ENCODE measurements around the gene TLR4. TPM values are rescaled to one million over a fixed set of nuclear protein-coding genes. Genes with fewer than 3 reads are reported as not detected.

TLR4 gene
- total and polyA plus RNA-seq, 2 experiments from 2014 or later = 0.06 to 0.17 TPM

DNA sequence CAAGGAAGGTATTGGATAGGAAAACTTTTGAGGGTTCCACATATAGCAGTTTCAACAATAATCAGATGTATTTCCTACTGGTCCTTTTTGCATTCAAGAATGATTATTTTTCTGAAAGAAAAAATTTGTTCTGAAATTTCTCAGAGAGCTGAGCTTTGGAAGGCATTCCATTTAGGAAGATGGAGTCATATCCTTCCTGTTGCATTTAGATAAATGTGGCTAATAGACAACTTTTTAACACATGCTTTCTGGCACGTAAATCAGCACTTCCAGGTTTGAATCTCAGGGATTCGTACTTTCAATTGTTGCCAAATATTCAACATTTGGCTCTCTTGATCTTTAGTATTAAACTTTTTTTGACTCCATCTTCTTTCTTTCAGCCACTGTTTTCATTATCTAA is 24.8 kb upstream of the TLR4 start:
- H3K79me2 ChIP-seq (replicated peaks; ENCODE audit: insufficient read depth) = no peaks in the 10 kb centered on the region
- DNase-seq (ENCODE audit: low spot score) = no peak
- no peak overlapping the region for H3K27ac ChIP-seq (ENCODE audit: low read depth)
- no peak overlapping the region for H3K4me2 ChIP-seq
- no peaks in the 10 kb centered on the region for H3K36me3 ChIP-seq (ENCODE audit: insufficient read depth)
- H3K9me2 ChIP-seq (ENCODE audit: insufficient read depth) = no peaks in the 10 kb centered on the region
- no peaks in the 10 kb centered on the region for H3K27me3 ChIP-seq (ENCODE audit: insufficient read depth)
- H3K36me3 Mint-ChIP-seq (ENCODE audit: low read depth) = no peaks in the 10 kb centered on the region
- no peak for ATAC-seq
- no peaks in the 10 kb centered on the region for H4K20me1 ChIP-seq (replicated peaks; ENCODE audit: insufficient read depth)
- H3K27ac Mint-ChIP-seq = no peak overlapping the region
- no peaks in the 10 kb centered on the region for H3F3A ChIP-seq (replicated peaks; ENCODE audit: low read depth)
- no peaks in the 10 kb centered on the region for H3K27me3 Mint-ChIP-seq (ENCODE audit: insufficient read depth, low read depth, poor library complexity)
- H3K4me1 ChIP-seq (ENCODE audit: insufficient read depth) = peaks cover 8% of the 10 kb centered on the region; the same call in 1 of the 2 replicates
- H3K9me3 Mint-ChIP-seq = peaks cover 14% of the 10 kb centered on the region; the same call in 2 of the 3 replicates
- no peak overlapping the region for H2AFZ ChIP-seq
- H3K4me1 Mint-ChIP-seq = peaks cover 3% of the 10 kb centered on the region; the same call in 1 of the 3 replicates
- H3K4me3 Mint-ChIP-seq = no peak overlapping the region
- TF ChIP-seq ZNF462 (CRISPR knock-in tag; IDR thresholded peaks at IDR 0.05) (no peak), ETS1 (IDR thresholded peaks at IDR 0.05) (no peak), STAT1 (IDR thresholded peaks at IDR 0.05; ENCODE audit: unreplicated experiment) (no peak), ZNF114 (CRISPR knock-in tag; IDR thresholded peaks at IDR 0.05) (no peak), REST (IDR thresholded peaks at IDR 0.05; ENCODE audit: unreplicated experiment) (no peak), JUNB (IDR thresholded peaks at IDR 0.05; ENCODE audit: unreplicated experiment) (no peak), POLR2AphosphoS5 (IDR thresholded peaks at IDR 0.05; ENCODE audit: low read depth) (no peak), CREB1 (CRISPR knock-in tag; IDR thresholded peaks at IDR 0.05; ENCODE audit: low read depth) (no peak), EZH2 (IDR thresholded peaks at IDR 0.05; ENCODE audit: low read depth, unreplicated experiment) (no peak), ZNF331 (CRISPR knock-in tag; IDR thresholded peaks at IDR 0.05; ENCODE audit: low read depth) (no peak), EZH2phosphoT487 (IDR thresholded peaks at IDR 0.05; ENCODE audit: unreplicated experiment) (no peak), NANOG (IDR thresholded peaks at IDR 0.05; ENCODE audit: borderline replicate concordance) (no peak)
- TF ChIP-seq, protein P1, sequence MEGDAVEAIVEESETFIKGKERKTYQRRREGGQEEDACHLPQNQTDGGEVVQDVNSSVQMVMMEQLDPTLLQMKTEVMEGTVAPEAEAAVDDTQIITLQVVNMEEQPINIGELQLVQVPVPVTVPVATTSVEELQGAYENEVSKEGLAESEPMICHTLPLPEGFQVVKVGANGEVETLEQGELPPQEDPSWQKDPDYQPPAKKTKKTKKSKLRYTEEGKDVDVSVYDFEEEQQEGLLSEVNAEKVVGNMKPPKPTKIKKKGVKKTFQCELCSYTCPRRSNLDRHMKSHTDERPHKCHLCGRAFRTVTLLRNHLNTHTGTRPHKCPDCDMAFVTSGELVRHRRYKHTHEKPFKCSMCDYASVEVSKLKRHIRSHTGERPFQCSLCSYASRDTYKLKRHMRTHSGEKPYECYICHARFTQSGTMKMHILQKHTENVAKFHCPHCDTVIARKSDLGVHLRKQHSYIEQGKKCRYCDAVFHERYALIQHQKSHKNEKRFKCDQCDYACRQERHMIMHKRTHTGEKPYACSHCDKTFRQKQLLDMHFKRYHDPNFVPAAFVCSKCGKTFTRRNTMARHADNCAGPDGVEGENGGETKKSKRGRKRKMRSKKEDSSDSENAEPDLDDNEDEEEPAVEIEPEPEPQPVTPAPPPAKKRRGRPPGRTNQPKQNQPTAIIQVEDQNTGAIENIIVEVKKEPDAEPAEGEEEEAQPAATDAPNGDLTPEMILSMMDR (conservative IDR thresholded peaks at IDR 0.05; ENCODE audit: low read depth in 2 of 2) = no peak
- no peak overlapping the region for H3K4me3 ChIP-seq

Measured in GM23338 (cell line).